ENCODE measurements around the gene WIPF1. TPM values are rescaled to one million over a fixed set of nuclear protein-coding genes. Genes with fewer than 3 reads are reported as not detected.

The WIPF1 gene
- total RNA-seq, 4 donors from 2014 or later = 2.2 to 17.5 (median 6.0) TPM

GRCh38 chr2:174588463-174588862, 9.1 kb downstream of the WIPF1 start:
- H3K9me3 ChIP-seq = no peaks in the 10 kb centered on the region
- no peaks in the 10 kb centered on the region for H3K27me3 ChIP-seq
- peaks cover 0 to 83% (median 3%) of the 10 kb centered on the region in 3 donors for H3K4me1 ChIP-seq
- 87 to 95% methylated on average over 2 of the region's 2 CpGs for WGBS, 2 donors
- intact Hi-C loops (cut with DNase I) = no loop called here
- peaks cover 0 to 9% (median 0%) of the 10 kb centered on the region in 3 donors for H3K36me3 ChIP-seq
- no peak for TF ChIP-seq POLR2A (IDR thresholded peaks at IDR 0.05)
- no peak for TF ChIP-seq CTCF (IDR thresholded peaks at IDR 0.05)
- no peak overlapping the region for H3K27ac ChIP-seq
- H3K4me3 ChIP-seq = no peak overlapping the region
- no peak for DNase-seq

- TF ChIP-seq POLR2A (IDR thresholded peaks at IDR 0.05) (no peak), CTCF (IDR thresholded peaks at IDR 0.05) (no peak)
- Histone ChIP-seq H3K27me3 (no peaks in the 10 kb centered on the region), H3K9me3 (no peaks in the 10 kb centered on the region), H3K27ac (no peak overlapping the region), H3K36me3 (peaks cover 0 to 13% (median 0%) of the 10 kb centered on the region in 3 donors), H3K4me3 (no peak overlapping the region), H3K4me1 (peaks cover 0 to 82% (median 3%) of the 10 kb centered on the region in 3 donors)
- WGBS, 2 donors = 79 to 88% methylated on average over 4 of the region's 4 CpGs
- intact Hi-C loops (cut with DNase I) = no loop called here
- no peak for DNase-seq
Measured at GRCh38 chr2:174587579-174587978, 10.0 kb downstream of the WIPF1 start.

- Histone ChIP-seq H3K9me3 (no peaks in the 10 kb centered on the region), H3K27ac (no peak overlapping the region), H3K27me3 (no peaks in the 10 kb centered on the region), H3K4me3 (no peak overlapping the region), H3K36me3 (peaks cover 0 to 21% (median 0%) of the 10 kb centered on the region in 3 donors), H3K4me1 (peaks cover 0 to 73% (median 3%) of the 10 kb centered on the region in 3 donors)
- intact Hi-C loops (cut with DNase I) = no loop called here
- 82 to 84% methylated on average over 12 of the region's 12 CpGs for WGBS, 2 donors
- no peak for DNase-seq
- TF ChIP-seq CTCF (IDR thresholded peaks at IDR 0.05) (no peak), POLR2A (IDR thresholded peaks at IDR 0.05) (no peak)
Measured at GRCh38 chr2:174586418-174587295, 10.9 kb downstream of the WIPF1 start.

- Histone ChIP-seq H3K4me3 (no peak overlapping the region), H3K27me3 (no peaks in the 10 kb centered on the region), H3K4me1 (peaks cover 0 to 64% (median 3%) of the 10 kb centered on the region in 3 donors), H3K27ac (no peak overlapping the region), H3K9me3 (no peaks in the 10 kb centered on the region), H3K36me3 (peaks cover 0 to 27% (median 0%) of the 10 kb centered on the region in 3 donors)
- DNase-seq = no peak
- WGBS, 2 donors = 84 to 88% methylated on average over 7 to 9 of the region's 9 CpGs
- TF ChIP-seq CTCF (IDR thresholded peaks at IDR 0.05) (no peak), POLR2A (IDR thresholded peaks at IDR 0.05) (no peak)
- intact Hi-C loops (cut with DNase I) = no loop called here
Measured at GRCh38 chr2:174585657-174586252, 11.8 kb downstream of the WIPF1 start.

- H3K27me3 ChIP-seq = no peaks in the 10 kb centered on the region
- intact Hi-C loops (cut with DNase I) = no loop called here
- no peaks in the 10 kb centered on the region for H3K9me3 ChIP-seq
- TF ChIP-seq POLR2A (IDR thresholded peaks at IDR 0.05) (no peak), CTCF (IDR thresholded peaks at IDR 0.05) (no peak)
- no peak overlapping the region for H3K4me3 ChIP-seq
- no peak overlapping the region for H3K27ac ChIP-seq
- peaks cover 0 to 58% (median 1%) of the 10 kb centered on the region in 3 donors for H3K4me1 ChIP-seq
- DNase-seq = no peak
- 48 to 65% methylated on average over 9 to 10 of the region's 10 CpGs for WGBS, 2 donors
- peaks cover 0 to 33% (median 0%) of the 10 kb centered on the region in 3 donors for H3K36me3 ChIP-seq
Measured at GRCh38 chr2:174585146-174585545, 12.5 kb downstream of the WIPF1 start.

Measured in esophagus squamous epithelium (tissue), 5 donors.